SU-DHL-6 (cell line): Measurements from ENCODE around the gene PDE4B.

Experiments used
- H2AFZ ChIP-seq: fragments of 200-600 bp; sonication (generic); 2 replicates; pipeline ENCODE4 v1.6.1; 2014; ENCODE audit warnings: low read depth, mild to moderate bottlenecking, moderate library complexity, mixed read lengths, antibody characterized with exemption, low read length; ENCODE audit not compliant: severe bottlenecking
- H3F3A ChIP-seq: fragments of 200-600 bp; shearing (Covaris generic); 2 replicates; pipeline ENCODE4 v1.6.0; 2016; ENCODE audit warnings: antibody characterized with exemption, mild to moderate bottlenecking; ENCODE audit not compliant: insufficient read depth
- H3K27ac ChIP-seq: fragments of 200-600 bp; sonication (generic); 2 replicates; pipeline ENCODE4 v1.5.1; 2016; ENCODE audit warnings: low read depth, mild to moderate bottlenecking, low read length, moderate library complexity, mixed read lengths
- H3K27me3 ChIP-seq: fragments of 200-600 bp; sonication (generic), shearing (Covaris generic); 2 replicates; pipeline ENCODE4 v1.6.0; 2014; ENCODE audit warnings: mild to moderate bottlenecking, low read length
- H3K36me3 ChIP-seq: fragments of 200-600 bp; sonication (generic); 2 replicates; pipeline ENCODE4 v1.6.1; 2014; ENCODE audit warnings: mild to moderate bottlenecking, low read length, mixed read lengths
- H3K4me2 ChIP-seq: fragments of 300-600, 200-600 bp; shearing (Covaris generic), sonication (generic); 2 replicates; pipeline ENCODE4 v1.6.0; 2014; ENCODE audit warnings: low read length, low read depth, mild to moderate bottlenecking; ENCODE audit not compliant: poor library complexity, severe bottlenecking
- H3K4me3 ChIP-seq: fragments of 200-600 bp; sonication (generic); 2 replicates; pipeline ENCODE4 v1.5.1; 2014; ENCODE audit warnings: antibody characterized with exemption, low read length, mild to moderate bottlenecking, mixed read lengths; ENCODE audit not compliant: insufficient read depth, poor library complexity, severe bottlenecking
- H3K79me2 ChIP-seq: fragments of 200-600 bp; sonication (generic); 2 replicates; pipeline ENCODE4 v1.6.1; 2014; ENCODE audit warnings: mild to moderate bottlenecking, low read length, moderate library complexity; ENCODE audit not compliant: insufficient read depth
- H3K9ac ChIP-seq: fragments of 200-600 bp; sonication (generic); 2 replicates; pipeline ENCODE4 v1.7.0; 2014; ENCODE audit warnings: mild to moderate bottlenecking, low read length
- H3K9me2 ChIP-seq: fragments of 200-600 bp; sonication (generic); replicated peaks from 2 replicates; pipeline ENCODE4 v1.6.1; 2014; ENCODE audit warnings: low read length; ENCODE audit not compliant: insufficient read depth
- H3K9me3 ChIP-seq: fragments of 200-600 bp; sonication (generic); 2 replicates; pipeline ENCODE4 v1.6.1; 2014; ENCODE audit warnings: low read length, mixed read lengths; ENCODE audit not compliant: insufficient read depth
- H4K20me1 ChIP-seq: fragments of 200-600 bp; sonication (generic); 2 replicates; pipeline ENCODE4 v1.6.1; 2014; ENCODE audit warnings: low read depth, mild to moderate bottlenecking, antibody characterized with exemption, low read length, moderate library complexity, mixed read lengths
- CTCF ChIP-seq: fragments of 200-600 bp; sonication (generic); IDR thresholded peaks from one replicate; pipeline ENCODE4 v1.5.1; 2017; ENCODE audit warnings: antibody characterized with exemption, mild to moderate bottlenecking, low read length, moderate library complexity; ENCODE audit not compliant: insufficient read depth, poor library complexity, severe bottlenecking
- EZH2phosphoT487 ChIP-seq: fragments of 200-600 bp; sonication (generic), shearing (Covaris generic); conservative IDR thresholded peaks from 2 replicates; pipeline ENCODE4 v1.6.1; 2018; ENCODE audit warnings: mild to moderate bottlenecking, antibody characterized with exemption, low read length, moderate library complexity, mixed read lengths

The PDE4B gene

GRCh38 chr1:66359815-66360214 lies 567.1 kb downstream of the PDE4B start:
- Histone ChIP-seq H3F3A (no peaks in the 10 kb centered on the region), H3K36me3 (no peaks in the 10 kb centered on the region), H3K9ac (no peak overlapping the region), H3K4me3 (no peak overlapping the region), H2AFZ (no peak overlapping the region), H3K4me2 (no peak overlapping the region), H3K9me3 (no peaks in the 10 kb centered on the region), H3K27me3 (no peaks in the 10 kb centered on the region), H3K79me2 (no peaks in the 10 kb centered on the region), H3K9me2 (no peaks in the 10 kb centered on the region), H4K20me1 (no peaks in the 10 kb centered on the region), H3K27ac (no peak overlapping the region)
- TF ChIP-seq EZH2phosphoT487 (no peak), CTCF (no peak)

- Histone ChIP-seq H3K79me2 (no peaks in the 10 kb centered on the region), H3F3A (no peaks in the 10 kb centered on the region), H3K27me3 (no peaks in the 10 kb centered on the region), H3K4me2 (no peak overlapping the region), H3K4me3 (no peak overlapping the region), H2AFZ (no peak overlapping the region), H3K9ac (no peak overlapping the region), H3K9me2 (no peaks in the 10 kb centered on the region), H3K27ac (no peak overlapping the region), H3K36me3 (no peaks in the 10 kb centered on the region), H4K20me1 (no peaks in the 10 kb centered on the region), H3K9me3 (no peaks in the 10 kb centered on the region)
- TF ChIP-seq CTCF = peak; percentile 18
- TF ChIP-seq EZH2phosphoT487 = no peak
Measured at GRCh38 chr1:66360285-66360724, 567.6 kb downstream of the PDE4B start.

GRCh38 chr1:66364578-66365391 lies 572.1 kb downstream of the PDE4B start:
- Histone ChIP-seq H2AFZ (no peak overlapping the region), H3K36me3 (no peaks in the 10 kb centered on the region), H3K27ac (no peak overlapping the region), H3K9ac (no peak overlapping the region), H3K79me2 (no peaks in the 10 kb centered on the region), H3F3A (no peaks in the 10 kb centered on the region), H3K4me3 (no peak overlapping the region), H4K20me1 (no peaks in the 10 kb centered on the region), H3K9me2 (no peaks in the 10 kb centered on the region), H3K27me3 (no peaks in the 10 kb centered on the region), H3K9me3 (no peaks in the 10 kb centered on the region), H3K4me2 (no peak overlapping the region)
- no peak for TF ChIP-seq CTCF
- TF ChIP-seq EZH2phosphoT487 = no peak
